ENCODE results near the gene KIF24.
"Not testable (repeated sequence)": the region's sequence is repeated elsewhere in the genome, so short reads cannot be mapped to it uniquely, and the experiment has no call there.

GRCh38 chr9:34338079-34338478 is 9.0 kb upstream of the KIF24 start:
- TF ChIP-seq POLR2A, CTCF, EP300 (IDR thresholded peaks at IDR 0.05): not testable (repeated sequence)
